Mucosa of stomach (tissue), 1 donor: Measurements from ENCODE around the gene C16orf92.

Experiments
- H3K27me3 ChIP-seq: one replicate; pipeline ENCODE4 v1.7.0; 2013; ENCODE audit warnings: mild to moderate bottlenecking, low read length; ENCODE audit not compliant: control insufficient read depth, insufficient read depth
- H3K36me3 ChIP-seq: one replicate; pipeline ENCODE4 v1.7.0; 2013; ENCODE audit warnings: low read length; ENCODE audit not compliant: control insufficient read depth, insufficient read depth
- H3K4me1 ChIP-seq: one replicate; pipeline ENCODE4 v1.7.0; 2013; ENCODE audit warnings: mild to moderate bottlenecking, low read length; ENCODE audit not compliant: control insufficient read depth, insufficient read depth
- H3K4me3 ChIP-seq: one replicate; pipeline ENCODE4 v1.7.0; 2013; ENCODE audit warnings: low read length
- H3K9ac ChIP-seq: one replicate; pipeline ENCODE4 v1.7.0; 2013; ENCODE audit warnings: mild to moderate bottlenecking, low read length, moderate library complexity
- H3K9me3 ChIP-seq: one replicate; pipeline ENCODE4 v1.7.0; 2013; ENCODE audit warnings: mild to moderate bottlenecking, low read length, moderate library complexity; ENCODE audit not compliant: control insufficient read depth
- donor health status: Pancreatic carcinoma.

C16orf92 gene

GRCh38 chr16:29984137-29984763 is 38.7 kb upstream of the C16orf92 start:
- H3K36me3 ChIP-seq: peaks cover 44% of the 10 kb centered on the region
- H3K9ac ChIP-seq: no peak overlapping the region
- no peak overlapping the region for H3K4me3 ChIP-seq

GRCh38 chr16:29984764-29985147 is 38.2 kb upstream of the C16orf92 start:
- Histone ChIP-seq H3K36me3 (peaks cover 41% of the 10 kb centered on the region), H3K9ac (no peak overlapping the region), H3K27me3 (no peaks in the 10 kb centered on the region), H3K9me3 (no peaks in the 10 kb centered on the region), H3K4me1 (peaks cover 10% of the 10 kb centered on the region), H3K4me3 (no peak overlapping the region)

More at GRCh38 chr16:29984137-29984763, 38.7 kb upstream of the C16orf92 start:
- H3K9me3 ChIP-seq: no peaks in the 10 kb centered on the region
- no peaks in the 10 kb centered on the region for H3K27me3 ChIP-seq
- H3K4me1 ChIP-seq: peaks cover 5% of the 10 kb centered on the region

- Histone ChIP-seq H3K4me1 (peaks cover 14% of the 10 kb centered on the region), H3K9me3 (no peaks in the 10 kb centered on the region), H3K9ac (no peak overlapping the region), H3K27me3 (no peaks in the 10 kb centered on the region), H3K36me3 (peaks cover 35% of the 10 kb centered on the region), H3K4me3 (no peak overlapping the region)
These were observed 37.7 kb upstream of the C16orf92 start for GRCh38 chr16:29985271-29985811.

GRCh38 chr16:29986231-29986630 is 36.8 kb upstream of the C16orf92 start:
- Histone ChIP-seq H3K4me1 (peaks cover 18% of the 10 kb centered on the region), H3K36me3 (peaks cover 35% of the 10 kb centered on the region), H3K27me3 (no peaks in the 10 kb centered on the region), H3K9me3 (no peaks in the 10 kb centered on the region), H3K9ac (no peak overlapping the region), H3K4me3 (no peak overlapping the region)

DNA sequence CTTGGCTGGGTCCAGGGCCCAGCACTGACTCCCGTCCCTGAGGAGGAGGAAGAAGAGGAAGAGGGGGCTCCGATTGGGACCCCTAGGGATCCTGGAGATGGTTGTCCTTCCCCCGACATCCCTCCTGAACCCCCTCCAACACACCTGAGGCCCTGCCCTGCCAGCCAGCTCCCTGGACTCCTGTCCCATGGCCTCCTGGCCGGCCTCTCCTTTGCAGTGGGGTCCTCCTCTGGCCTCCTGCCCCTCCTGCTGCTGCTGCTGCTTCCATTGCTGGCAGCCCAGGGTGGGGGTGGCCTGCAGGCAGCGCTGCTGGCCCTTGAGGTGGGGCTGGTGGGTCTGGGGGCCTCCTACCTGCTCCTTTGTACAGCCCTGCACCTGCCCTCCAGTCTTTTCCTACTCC is 36.1 kb upstream of the C16orf92 start:
- Histone ChIP-seq H3K9me3 (no peaks in the 10 kb centered on the region), H3K4me1 (peaks cover 18% of the 10 kb centered on the region), H3K4me3 (no peak overlapping the region), H3K27me3 (no peaks in the 10 kb centered on the region), H3K36me3 (peaks cover 35% of the 10 kb centered on the region), H3K9ac (no peak overlapping the region)

DNA sequence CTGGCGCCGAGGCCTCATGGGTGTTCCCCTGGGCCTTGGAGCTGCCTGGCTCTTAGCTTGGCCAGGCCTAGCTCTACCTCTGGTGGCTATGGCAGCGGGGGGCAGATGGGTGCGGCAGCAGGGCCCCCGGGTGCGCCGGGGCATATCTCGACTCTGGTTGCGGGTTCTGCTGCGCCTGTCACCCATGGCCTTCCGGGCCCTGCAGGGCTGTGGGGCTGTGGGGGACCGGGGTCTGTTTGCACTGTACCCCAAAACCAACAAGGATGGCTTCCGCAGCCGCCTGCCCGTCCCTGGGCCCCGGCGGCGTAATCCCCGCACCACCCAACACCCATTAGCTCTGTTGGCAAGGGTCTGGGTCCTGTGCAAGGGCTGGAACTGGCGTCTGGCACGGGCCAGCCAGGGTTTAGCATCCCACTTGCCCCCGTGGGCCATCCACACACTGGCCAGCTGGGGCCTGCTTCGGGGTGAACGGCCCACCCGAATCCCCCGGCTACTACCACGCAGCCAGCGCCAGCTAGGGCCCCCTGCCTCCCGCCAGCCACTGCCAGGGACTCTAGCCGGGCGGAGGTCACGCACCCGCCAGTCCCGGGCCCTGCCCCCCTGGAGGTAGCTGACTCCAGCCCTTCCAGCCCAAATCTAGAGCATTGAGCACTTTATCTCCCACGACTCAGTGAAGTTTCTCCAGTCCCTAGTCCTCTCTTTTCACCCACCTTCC is 35.5 kb upstream of the C16orf92 start:
- no peaks in the 10 kb centered on the region for H3K9me3 ChIP-seq
- H3K27me3 ChIP-seq: no peaks in the 10 kb centered on the region
- peaks cover 18% of the 10 kb centered on the region for H3K4me1 ChIP-seq
- H3K36me3 ChIP-seq: peaks cover 35% of the 10 kb centered on the region
- H3K9ac ChIP-seq: no peak overlapping the region
- H3K4me3 ChIP-seq: no peak overlapping the region

DNA sequence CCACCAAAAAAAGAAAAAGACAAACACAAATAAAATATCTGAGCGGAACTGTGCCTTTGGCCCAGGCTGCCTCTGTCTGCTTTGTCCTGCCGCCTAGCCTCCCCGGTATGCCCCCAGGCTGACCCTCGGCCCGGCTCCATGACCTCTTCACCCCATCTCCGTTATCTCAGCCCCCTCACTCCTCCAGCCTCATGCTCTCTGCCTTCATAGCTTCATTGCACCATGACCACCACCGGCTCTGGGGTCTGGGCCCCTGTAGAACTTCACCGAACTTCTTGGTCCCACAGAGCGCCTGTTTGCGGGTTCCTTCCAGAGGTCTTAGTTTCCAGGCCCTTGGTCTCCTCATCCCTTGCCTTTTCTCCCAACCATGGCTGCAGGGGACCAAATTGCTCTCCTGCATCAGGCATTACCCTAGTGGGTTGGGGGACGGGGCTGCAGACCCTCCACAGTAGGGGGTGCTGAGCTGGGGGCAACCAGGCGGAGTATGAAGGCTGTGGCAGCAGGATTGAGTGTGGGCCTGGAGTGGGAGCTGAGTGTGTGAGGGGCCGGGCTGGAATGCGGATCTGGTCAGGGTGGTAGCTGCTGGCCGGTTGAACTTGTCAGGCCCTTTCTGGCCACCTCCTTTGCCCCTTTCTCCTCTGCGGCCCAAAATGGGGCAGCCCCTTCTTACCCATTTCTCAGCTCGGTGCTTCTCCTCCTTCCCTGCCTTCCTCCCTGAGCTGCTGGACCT is 34.5 kb upstream of the C16orf92 start:
- Histone ChIP-seq H3K27me3 (no peaks in the 10 kb centered on the region), H3K4me3 (no peak overlapping the region), H3K9ac (no peak overlapping the region), H3K9me3 (no peaks in the 10 kb centered on the region), H3K36me3 (peaks cover 29% of the 10 kb centered on the region), H3K4me1 (peaks cover 18% of the 10 kb centered on the region)

DNA sequence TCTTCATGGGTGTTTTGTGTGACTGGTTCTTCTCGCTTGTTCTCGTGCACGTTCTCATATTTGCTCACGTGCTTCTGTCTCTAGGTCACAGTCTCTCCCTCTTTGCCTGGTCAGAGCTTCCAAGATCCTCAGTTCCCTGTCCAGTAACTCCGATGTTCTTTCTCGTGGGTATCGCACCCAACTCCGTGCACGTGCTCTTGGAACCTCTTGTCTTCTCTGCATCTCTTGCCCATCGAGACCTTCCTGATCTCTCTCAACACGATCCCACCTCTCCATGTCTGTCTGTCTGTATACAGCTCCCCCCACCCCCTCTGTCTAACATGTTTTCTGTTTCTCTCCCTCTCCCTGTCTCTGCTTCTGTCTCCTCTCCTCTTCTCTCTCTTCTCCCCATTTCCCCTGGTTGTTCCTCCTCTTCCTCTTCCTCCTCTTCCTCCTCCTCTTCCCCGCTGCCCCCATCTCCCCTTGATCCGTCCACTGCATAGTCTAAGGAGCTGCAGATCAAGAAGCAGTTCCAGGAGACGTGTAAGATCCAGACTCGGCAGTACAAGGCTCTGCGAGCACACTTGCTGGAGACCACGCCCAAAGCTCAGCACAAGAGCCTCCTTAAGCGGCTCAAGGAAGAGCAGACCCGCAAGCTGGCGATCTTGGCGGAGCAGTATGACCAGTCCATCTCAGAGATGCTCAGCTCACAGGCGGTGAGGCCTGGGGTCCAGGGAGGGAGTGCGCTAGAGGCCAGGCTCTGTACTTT is 33.7 kb upstream of the C16orf92 start:
- Histone ChIP-seq H3K27me3 (no peaks in the 10 kb centered on the region), H3K9me3 (no peaks in the 10 kb centered on the region), H3K4me3 (no peak overlapping the region), H3K4me1 (peaks cover 22% of the 10 kb centered on the region), H3K9ac (no peak overlapping the region), H3K36me3 (peaks cover 29% of the 10 kb centered on the region)

DNA sequence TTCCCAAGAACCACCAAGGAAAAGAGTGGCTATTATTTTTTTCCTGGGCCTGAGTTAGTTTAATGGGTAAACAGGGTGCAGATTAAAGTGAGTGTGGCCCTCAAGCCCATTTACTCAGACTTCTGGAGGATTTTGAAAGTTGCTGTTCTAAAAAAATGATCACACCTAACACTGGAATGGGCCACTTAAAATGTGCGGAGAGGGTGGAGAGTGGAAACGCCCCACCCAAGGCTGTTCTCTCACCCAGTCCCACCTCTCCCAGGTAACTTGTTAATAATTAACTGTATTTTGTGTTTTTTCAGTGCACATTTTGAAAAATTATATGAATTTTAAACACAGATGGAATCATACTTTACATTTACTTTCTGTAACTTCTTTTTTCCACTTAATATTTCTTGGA is 33.0 kb upstream of the C16orf92 start:
- no peak overlapping the region for H3K4me3 ChIP-seq
- H3K36me3 ChIP-seq: peaks cover 23% of the 10 kb centered on the region
- no peaks in the 10 kb centered on the region for H3K9me3 ChIP-seq
- H3K9ac ChIP-seq: no peak overlapping the region
- H3K27me3 ChIP-seq: no peaks in the 10 kb centered on the region
- peaks cover 29% of the 10 kb centered on the region for H3K4me1 ChIP-seq

- Histone ChIP-seq H3K27me3 (no peaks in the 10 kb centered on the region), H3K4me3 (no peak overlapping the region), H3K4me1 (peaks cover 29% of the 10 kb centered on the region), H3K9me3 (no peaks in the 10 kb centered on the region), H3K36me3 (peaks cover 14% of the 10 kb centered on the region), H3K9ac (no peak overlapping the region)
These were observed 32.0 kb upstream of the C16orf92 start for GRCh38 chr16:29990883-29991570.

GRCh38 chr16:29991571-29991904 is 31.5 kb upstream of the C16orf92 start:
- H3K4me1 ChIP-seq: peaks cover 30% of the 10 kb centered on the region
- no peaks in the 10 kb centered on the region for H3K27me3 ChIP-seq
- no peak overlapping the region for H3K4me3 ChIP-seq
- peaks cover 14% of the 10 kb centered on the region for H3K36me3 ChIP-seq
- no peak overlapping the region for H3K9ac ChIP-seq
- H3K9me3 ChIP-seq: no peaks in the 10 kb centered on the region
